Measurements from ENCODE around the gene AQP12A.

GRCh38 chr2:240644859-240645301, 46.8 kb upstream of the AQP12A start:
- TF ChIP-seq CTCF (IDR thresholded peaks at IDR 0.05), result no peak
- TF ChIP-seq POLR2AphosphoS5 (IDR thresholded peaks at IDR 0.05), result no peak
- TF ChIP-seq POLR2A (IDR thresholded peaks at IDR 0.05; ENCODE audit: low read depth), result no peak

All from esophagus muscularis mucosa (tissue), 3 donors.